ENCODE measurements around the gene DENND5B.
"Not testable (repeated sequence)": the region's sequence is repeated elsewhere in the genome, so short reads cannot be mapped to it uniquely, and the experiment has no call there.

The DENND5B gene

GRCh38 chr12:31589904-31590641 lies 863 bp downstream of the DENND5B start:
- DNase-seq = peak; percentile 76

- DNase-seq = peak; percentile 50
Measured at GRCh38 chr12:31589598-31589903, 1.4 kb downstream of the DENND5B start.

- DNase-seq = no peak
Measured at GRCh38 chr12:31588976-31589375, 2.0 kb downstream of the DENND5B start.

GRCh38 chr12:31586728-31587127 lies 4.2 kb downstream of the DENND5B start:
- no peak for DNase-seq

GRCh38 chr12:31585895-31586294 lies 5.0 kb downstream of the DENND5B start:
- DNase-seq = no peak

- no peak for DNase-seq
Measured at GRCh38 chr12:31585271-31585670, 5.7 kb downstream of the DENND5B start.

GRCh38 chr12:31584782-31585181 lies 6.2 kb downstream of the DENND5B start:
- DNase-seq = no peak

GRCh38 chr12:31583878-31584277 lies 7.1 kb downstream of the DENND5B start:
- DNase-seq = no peak

GRCh38 chr12:31582155-31582554 lies 8.8 kb downstream of the DENND5B start:
- no peak for DNase-seq

GRCh38 chr12:31578632-31579031 lies 12.3 kb downstream of the DENND5B start:
- no peak for DNase-seq

GRCh38 chr12:31574803-31575575 lies 15.9 kb downstream of the DENND5B start:
- DNase-seq = no peak

- DNase-seq = not testable (repeated sequence)
Measured at GRCh38 chr12:31574367-31574766, 16.6 kb downstream of the DENND5B start.

GRCh38 chr12:31572900-31573600 lies 17.9 kb downstream of the DENND5B start:
- no peak for DNase-seq

- DNase-seq = no peak
Measured at GRCh38 chr12:31570880-31571279, 20.1 kb downstream of the DENND5B start.

GRCh38 chr12:31569517-31569916 lies 21.4 kb downstream of the DENND5B start:
- DNase-seq = not testable (repeated sequence)

GRCh38 chr12:31568498-31568897 lies 22.4 kb downstream of the DENND5B start:
- DNase-seq = no peak

GRCh38 chr12:31567029-31567428 lies 23.9 kb downstream of the DENND5B start:
- no peak for DNase-seq

- no peak for DNase-seq
Measured at GRCh38 chr12:31566547-31566946, 24.4 kb downstream of the DENND5B start.

- DNase-seq = no peak
Measured at GRCh38 chr12:31562594-31563328, 28.2 kb downstream of the DENND5B start.

GRCh38 chr12:31560516-31560915 lies 30.4 kb downstream of the DENND5B start:
- no peak for DNase-seq

GRCh38 chr12:31558521-31558920 lies 32.4 kb downstream of the DENND5B start:
- DNase-seq = no peak

- no peak for DNase-seq
Measured at GRCh38 chr12:31557707-31558106, 33.2 kb downstream of the DENND5B start.

GRCh38 chr12:31555466-31555865 lies 35.5 kb downstream of the DENND5B start:
- DNase-seq = not testable (repeated sequence)

Measured in NCI-H146 (cell line).